Measurements from ENCODE around the gene HHAT. TPM values are rescaled to one million over a fixed set of nuclear protein-coding genes. Genes with fewer than 3 reads are reported as not detected.

HHAT gene
- total RNA-seq, 1 donor from 2014 or later: 5.3 TPM

DNA sequence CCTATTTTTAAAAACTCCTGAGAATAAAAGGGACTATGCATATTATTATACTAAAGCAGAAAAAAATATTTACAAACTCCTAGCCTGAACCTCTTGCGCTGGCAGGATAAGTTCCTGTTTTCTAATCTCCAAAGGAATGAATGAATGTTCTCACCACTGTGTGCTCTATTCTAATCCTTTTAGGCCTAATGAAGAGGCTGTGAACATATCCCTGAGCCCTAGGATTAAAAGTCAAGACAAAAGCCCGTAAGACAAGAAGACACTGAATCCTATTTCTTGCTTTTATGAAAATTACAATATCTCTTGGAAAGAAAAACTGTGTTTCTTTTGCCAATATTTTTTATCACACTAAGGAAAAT lies 317.5 kb downstream of the HHAT start:
- H3K9me3 ChIP-seq: no peaks in the 10 kb centered on the region
- no peak for ATAC-seq
- no peaks in the 10 kb centered on the region for H3K36me3 ChIP-seq
- intact Hi-C loops (cut with DNase I): no loop called here
- H3K4me3 ChIP-seq: no peak overlapping the region
- no peak for DNase-seq
- TF ChIP-seq, protein P1, sequence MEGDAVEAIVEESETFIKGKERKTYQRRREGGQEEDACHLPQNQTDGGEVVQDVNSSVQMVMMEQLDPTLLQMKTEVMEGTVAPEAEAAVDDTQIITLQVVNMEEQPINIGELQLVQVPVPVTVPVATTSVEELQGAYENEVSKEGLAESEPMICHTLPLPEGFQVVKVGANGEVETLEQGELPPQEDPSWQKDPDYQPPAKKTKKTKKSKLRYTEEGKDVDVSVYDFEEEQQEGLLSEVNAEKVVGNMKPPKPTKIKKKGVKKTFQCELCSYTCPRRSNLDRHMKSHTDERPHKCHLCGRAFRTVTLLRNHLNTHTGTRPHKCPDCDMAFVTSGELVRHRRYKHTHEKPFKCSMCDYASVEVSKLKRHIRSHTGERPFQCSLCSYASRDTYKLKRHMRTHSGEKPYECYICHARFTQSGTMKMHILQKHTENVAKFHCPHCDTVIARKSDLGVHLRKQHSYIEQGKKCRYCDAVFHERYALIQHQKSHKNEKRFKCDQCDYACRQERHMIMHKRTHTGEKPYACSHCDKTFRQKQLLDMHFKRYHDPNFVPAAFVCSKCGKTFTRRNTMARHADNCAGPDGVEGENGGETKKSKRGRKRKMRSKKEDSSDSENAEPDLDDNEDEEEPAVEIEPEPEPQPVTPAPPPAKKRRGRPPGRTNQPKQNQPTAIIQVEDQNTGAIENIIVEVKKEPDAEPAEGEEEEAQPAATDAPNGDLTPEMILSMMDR (IDR thresholded peaks at IDR 0.05): no peak
- H3K27ac ChIP-seq: no peak overlapping the region
- no peaks in the 10 kb centered on the region for H3K4me1 ChIP-seq
- no peaks in the 10 kb centered on the region for H3K27me3 ChIP-seq (ENCODE audit: low read depth)

DNA sequence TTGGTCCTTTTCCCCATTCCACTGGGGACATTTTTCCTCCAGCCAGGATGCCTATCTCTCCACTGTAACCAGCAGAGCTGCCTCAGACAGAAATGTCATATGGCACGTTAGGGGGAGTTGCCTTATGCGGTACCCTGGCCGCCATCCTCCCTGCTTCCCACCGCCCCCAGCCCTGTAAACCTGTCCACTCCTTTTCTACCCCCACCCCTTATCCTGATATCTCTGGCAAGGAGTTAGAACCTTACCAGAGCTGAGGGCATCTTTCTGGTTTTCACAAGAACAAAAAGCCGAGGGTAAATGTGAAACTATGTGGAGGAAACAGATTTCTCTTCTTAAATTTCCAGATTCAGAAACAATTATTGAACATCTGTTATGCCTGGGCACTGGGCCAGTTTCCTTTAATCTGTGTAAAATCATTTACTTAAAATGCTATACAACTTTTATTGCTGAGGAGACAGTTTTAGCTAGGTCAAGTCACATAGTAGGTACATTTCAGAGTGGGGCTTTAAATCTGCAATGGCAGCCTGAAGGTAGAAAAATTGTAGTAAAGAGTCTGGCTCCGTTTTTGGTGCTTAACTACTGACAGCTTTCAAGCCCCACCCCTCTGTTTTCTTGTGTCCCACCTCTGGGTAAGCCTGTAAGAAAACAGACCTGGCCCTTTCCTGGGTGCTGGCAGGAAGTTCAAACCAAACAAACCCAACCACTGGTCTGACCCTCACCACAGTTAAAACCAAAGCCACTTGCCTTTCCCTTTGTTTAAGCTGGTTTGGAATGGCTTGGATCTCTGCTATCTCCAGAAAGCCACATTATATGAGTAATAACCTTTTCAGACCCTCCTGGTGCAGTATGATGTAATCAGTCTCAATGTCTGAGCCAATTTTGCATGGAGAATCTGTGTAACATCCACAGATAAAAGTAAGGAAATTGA lies 319.0 kb downstream of the HHAT start:
- intact Hi-C loops (cut with DNase I): no loop called here
- H3K36me3 ChIP-seq: no peaks in the 10 kb centered on the region
- DNase-seq: no peak
- ATAC-seq: no peak
- TF ChIP-seq, protein P1 (IDR thresholded peaks at IDR 0.05): no peak
- H3K4me1 ChIP-seq: no peaks in the 10 kb centered on the region
- no peak overlapping the region for H3K27ac ChIP-seq
- H3K9me3 ChIP-seq: no peaks in the 10 kb centered on the region
- H3K27me3 ChIP-seq (ENCODE audit: low read depth): no peaks in the 10 kb centered on the region
- H3K4me3 ChIP-seq: no peak overlapping the region

DNA sequence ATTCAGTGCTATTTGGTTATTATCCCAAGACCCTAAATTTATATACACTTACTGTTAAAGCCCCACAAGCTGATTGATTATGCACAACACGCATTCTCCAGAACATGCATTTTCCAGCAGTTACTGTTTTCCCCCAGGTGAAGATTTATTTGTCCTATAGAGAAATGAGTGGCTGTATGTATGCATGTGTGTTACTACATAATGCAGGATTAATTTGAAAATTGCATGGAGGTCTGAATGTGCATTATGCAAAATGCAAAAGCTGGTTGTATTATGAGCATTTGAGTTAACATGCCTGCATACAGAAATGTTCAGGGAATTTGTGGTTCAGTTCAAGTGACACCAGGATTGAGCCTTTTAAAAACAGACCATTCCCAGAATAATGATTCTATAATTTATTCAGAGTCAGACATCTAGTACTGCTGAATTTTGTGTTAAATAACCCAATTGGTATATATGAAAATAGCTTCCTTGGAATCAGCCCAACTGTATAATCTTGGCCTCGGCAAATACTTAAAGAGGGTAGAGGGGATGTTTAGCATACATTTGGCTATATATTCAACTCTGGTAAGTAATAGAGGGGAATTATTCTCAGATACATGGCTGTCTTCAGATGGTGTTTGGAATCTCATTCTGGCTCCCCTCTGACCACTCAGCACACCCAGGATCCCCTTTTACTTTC lies 320.0 kb downstream of the HHAT start:
- ATAC-seq (no peak), DNase-seq (no peak)
- H3K36me3 ChIP-seq: no peaks in the 10 kb centered on the region
- H3K27me3 ChIP-seq (ENCODE audit: low read depth): no peaks in the 10 kb centered on the region
- no peak overlapping the region for H3K4me3 ChIP-seq
- H3K4me1 ChIP-seq: no peaks in the 10 kb centered on the region
- H3K9me3 ChIP-seq: no peaks in the 10 kb centered on the region
- intact Hi-C loops (cut with DNase I): no loop called here
- no peak overlapping the region for H3K27ac ChIP-seq
- TF ChIP-seq, protein P1 (IDR thresholded peaks at IDR 0.05): no peak

DNA sequence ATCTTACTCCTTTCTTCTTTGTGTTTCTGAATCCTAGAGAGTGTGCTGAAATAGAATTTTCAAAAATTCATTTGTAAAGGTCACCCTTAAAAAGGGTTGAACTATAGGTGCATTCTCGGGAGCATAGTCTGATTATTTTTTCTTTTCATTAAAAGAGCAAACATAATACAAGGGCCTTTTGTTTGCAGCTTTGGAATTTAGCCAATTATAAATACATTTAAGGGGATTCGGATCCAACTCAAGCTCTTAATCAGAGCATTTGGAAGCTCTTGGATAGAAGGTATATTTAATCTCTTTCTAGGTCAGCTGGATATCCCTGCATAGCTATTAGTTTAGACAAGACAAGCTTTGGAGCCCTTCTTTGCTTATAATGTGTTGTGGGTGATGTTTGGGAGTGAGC lies 321.7 kb downstream of the HHAT start:
- H3K27me3 ChIP-seq (ENCODE audit: low read depth): no peaks in the 10 kb centered on the region
- no peak overlapping the region for H3K4me3 ChIP-seq
- no peak for DNase-seq
- H3K36me3 ChIP-seq: no peaks in the 10 kb centered on the region
- no peak for ATAC-seq
- intact Hi-C loops (cut with DNase I): no loop called here
- TF ChIP-seq, protein P1 (IDR thresholded peaks at IDR 0.05): no peak
- no peak overlapping the region for H3K27ac ChIP-seq
- no peaks in the 10 kb centered on the region for H3K9me3 ChIP-seq
- no peaks in the 10 kb centered on the region for H3K4me1 ChIP-seq

DNA sequence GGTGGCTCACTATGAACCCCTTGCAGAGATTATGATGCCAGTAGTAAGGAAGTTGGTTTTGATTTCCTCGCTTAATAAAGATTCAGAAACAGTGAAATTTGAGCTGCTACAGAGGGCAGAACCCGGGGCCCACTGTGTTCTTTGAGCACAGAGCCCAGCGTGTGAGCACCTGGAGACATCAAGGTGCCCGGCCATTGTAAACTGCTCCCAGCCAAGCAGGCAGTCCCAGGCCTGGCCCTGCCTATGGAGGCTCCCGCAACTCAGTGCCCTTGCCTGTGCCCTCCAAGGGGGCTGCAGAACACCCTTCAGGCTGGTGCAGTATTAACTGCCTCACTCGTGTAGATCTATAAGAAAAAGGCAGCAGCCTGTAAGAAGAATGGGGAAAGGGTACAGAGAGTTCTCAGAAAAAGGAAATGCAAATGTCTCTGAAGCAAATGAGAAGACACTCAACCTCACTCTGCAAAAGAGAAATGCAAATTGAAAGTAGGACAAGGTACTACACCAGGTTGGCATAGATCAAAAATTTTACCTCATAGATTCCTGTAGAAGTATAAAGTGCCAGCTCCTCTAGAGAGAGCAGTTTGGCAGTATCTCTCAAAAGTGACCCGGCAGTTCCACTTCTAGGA lies 323.7 kb downstream of the HHAT start:
- intact Hi-C loops (cut with DNase I): no loop called here
- TF ChIP-seq, protein P1 (IDR thresholded peaks at IDR 0.05): no peak
- H3K4me1 ChIP-seq: no peaks in the 10 kb centered on the region
- H3K4me3 ChIP-seq: no peak overlapping the region
- H3K27ac ChIP-seq: no peak overlapping the region
- ATAC-seq (no peak), DNase-seq (no peak)
- no peaks in the 10 kb centered on the region for H3K9me3 ChIP-seq
- no peaks in the 10 kb centered on the region for H3K27me3 ChIP-seq (ENCODE audit: low read depth)
- no peaks in the 10 kb centered on the region for H3K36me3 ChIP-seq

Measured in lower lobe of right lung (tissue), 2 donors.